GM18520 (cell line): Measurements from ENCODE around the gene CDKAL1.

Experiments used
- ATAC-seq: cut with Tn5 transposase; IDR thresholded peaks from one replicate; pipeline ENCODE4 v1.9.1; 2021; ENCODE audit not compliant: unreplicated experiment

CDKAL1 gene

DNA sequence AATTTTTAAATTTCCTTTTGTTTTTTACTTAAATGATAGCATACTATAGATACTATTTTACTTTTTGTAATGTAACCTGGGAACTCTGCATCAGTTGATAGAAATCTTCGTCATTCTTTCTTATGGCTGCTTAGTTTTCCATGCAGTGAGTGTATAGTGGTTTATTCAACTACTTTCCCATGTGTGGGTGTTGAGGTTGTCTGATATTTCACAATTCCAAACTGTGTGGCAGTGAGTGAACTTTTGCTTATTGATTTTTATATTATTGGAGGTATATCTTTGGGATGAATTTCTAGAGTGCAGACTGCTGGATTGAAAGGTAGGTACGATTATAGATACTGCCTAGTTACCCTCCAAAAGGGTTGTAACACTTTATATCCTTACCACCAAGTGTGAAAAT is 136.5 kb downstream of the CDKAL1 start:
- no peak for ATAC-seq

DNA sequence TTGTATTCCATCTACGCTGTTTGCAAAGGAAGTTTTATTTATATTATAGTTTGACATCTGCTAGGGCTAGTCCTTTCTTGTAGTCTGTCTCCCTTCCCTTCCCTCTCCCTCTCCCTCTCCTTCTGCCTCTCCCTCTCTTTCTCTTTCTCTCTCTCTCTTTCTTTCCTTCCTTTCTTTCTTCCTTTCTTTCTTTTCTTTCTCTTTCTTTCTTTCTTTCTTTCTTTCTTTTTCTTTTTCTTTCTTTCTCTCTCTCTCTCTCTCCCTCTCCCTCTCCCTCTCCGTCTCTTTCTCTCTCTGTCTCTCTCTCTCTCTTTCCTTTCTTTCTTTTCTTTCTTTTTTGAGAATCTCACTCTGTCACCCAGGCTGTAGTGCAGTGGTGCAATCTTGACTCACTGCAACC is 137.8 kb downstream of the CDKAL1 start:
- no peak for ATAC-seq

DNA sequence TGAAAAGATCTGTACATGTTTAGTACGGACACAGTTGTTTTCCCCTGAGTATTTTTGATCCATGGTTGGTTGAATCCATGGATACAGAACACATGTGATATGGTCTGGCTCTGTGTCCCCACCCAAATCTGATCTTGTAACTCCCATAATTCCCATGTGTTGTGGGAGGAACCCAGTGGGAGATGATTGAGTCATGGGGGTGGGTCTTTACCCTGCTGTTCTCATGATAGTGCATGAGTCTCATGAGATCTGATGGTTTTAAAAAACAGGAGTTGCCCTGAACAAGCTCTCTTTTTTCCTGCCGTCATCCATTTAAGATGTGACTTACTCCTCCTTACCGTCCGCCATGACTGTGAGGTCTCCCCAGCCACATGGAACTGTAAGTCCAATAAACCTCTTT is 139.2 kb downstream of the CDKAL1 start:
- ATAC-seq = no peak

DNA sequence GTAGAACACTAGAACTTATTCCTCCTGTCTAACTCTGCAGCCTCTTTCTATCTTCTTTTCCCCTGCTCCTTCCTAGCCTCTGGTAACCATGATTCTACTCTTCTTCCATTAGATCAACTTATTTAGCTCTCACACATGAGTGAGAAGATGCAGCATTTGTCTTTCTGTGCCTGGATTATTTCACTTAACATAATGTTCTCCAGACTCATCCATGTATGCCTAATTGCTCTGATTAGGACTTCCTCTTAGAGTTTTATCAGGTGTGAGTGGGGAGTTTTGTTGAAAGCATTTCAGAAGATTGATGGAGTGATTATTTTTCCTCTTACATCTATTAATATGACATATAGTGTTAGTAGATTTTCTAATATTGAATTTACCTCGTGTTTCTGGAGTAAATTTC is 140.4 kb downstream of the CDKAL1 start:
- no peak for ATAC-seq

DNA sequence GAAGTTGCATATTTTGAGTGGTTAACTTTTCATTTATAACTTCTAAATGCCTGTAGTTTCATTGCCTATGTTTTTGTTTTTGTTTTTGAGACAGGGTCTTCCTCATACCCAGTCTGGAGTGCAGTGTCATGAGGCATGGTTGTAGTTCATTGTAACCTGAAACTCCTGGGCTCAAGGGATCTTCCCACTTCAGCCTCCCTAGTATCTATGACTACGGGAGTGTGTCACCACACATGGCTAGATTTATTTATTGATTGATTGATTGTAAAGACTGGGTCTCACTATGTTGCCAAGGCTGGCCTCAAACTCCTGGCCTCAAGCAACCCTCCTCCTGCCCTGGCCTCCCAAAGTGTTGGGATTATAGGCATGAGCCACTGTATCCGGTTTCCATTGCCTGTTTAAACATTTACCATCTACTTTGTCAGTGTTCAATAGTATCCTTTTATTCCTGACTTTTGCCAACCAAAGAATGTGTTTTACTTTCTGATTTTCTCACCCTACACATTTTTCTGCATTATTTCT is 144.6 kb downstream of the CDKAL1 start:
- ATAC-seq = no peak

DNA sequence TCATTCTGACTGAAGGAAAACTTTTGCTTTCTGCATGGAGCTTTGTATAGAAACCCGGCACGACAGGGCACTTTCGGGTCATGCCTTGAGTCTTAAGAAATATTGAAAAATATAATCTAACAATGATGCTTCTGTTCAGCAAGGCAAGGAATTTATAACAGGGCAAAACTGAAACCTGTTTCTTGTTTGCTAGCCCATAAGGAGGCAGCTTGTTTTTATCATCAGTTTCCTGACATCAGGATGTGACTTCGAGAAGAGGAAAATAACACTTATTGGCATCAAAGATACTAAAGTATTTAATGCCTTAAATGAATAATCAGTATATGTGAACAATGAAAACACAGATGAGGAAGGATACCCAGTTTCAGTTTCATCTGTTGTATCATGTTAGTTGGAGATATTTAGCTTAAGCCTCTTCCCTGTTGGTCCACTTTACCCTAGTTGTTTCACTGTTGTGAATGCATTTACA is 146.5 kb downstream of the CDKAL1 start:
- ATAC-seq = no peak

DNA sequence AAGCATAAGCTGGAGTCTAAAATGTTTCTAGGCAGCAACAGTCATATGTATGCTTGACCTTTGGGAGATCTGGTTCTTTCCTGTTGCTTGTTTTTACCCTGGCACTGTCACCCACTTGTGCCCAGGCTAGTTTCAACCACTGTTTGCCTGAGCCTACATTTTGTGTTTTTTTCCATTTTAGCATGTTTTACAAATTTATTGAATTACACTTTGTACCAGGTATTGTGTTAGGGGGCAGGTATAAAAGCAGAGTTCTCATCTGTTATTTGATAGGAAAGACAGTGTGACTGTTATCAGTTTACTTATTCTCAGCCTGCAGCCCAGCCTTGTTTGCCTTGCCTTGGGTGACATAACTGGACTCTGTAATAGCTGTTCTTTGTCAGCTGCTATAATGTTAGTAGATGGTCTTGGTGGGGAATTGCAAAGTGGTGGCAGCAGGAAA is 147.0 kb downstream of the CDKAL1 start:
- no peak for ATAC-seq

DNA sequence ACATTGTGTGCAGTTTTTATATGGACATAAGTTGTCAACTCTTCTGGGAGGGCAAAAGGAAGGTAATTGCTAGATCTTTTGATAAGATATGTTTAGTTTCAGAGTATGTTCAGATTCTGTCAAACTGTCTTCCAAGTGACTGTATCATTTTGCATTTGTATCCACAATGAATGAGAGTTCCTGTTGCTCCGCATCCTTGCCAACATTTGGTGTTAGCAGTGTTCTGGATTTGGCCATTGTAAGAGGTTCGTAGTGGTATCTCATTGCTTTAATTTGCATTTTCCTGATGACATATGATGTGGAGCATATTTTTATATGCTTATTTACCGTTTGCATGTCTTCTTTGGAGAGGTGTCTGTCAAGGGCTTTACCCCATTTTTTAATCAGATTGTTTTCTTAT is 150.2 kb downstream of the CDKAL1 start:
- ATAC-seq = no peak

DNA sequence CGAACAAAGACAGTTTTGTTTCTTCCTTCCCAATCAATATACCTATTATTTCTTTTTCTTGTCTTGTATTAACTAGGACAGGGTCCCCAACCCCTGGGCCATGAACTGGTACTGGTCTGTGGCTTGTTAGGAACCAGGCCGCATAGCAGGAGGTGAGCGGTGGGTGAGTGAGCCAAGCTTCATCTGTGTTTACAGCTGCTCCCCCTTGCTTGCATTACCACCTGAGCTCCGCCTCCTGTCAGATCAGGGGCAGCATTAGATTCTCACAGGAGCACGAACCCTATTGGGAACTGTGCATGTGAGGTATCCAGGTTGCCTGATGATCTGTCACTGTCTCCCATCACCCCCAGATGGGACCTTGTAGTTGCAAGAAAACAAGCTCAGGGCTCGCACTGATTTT is 151.9 kb downstream of the CDKAL1 start:
- ATAC-seq = no peak

DNA sequence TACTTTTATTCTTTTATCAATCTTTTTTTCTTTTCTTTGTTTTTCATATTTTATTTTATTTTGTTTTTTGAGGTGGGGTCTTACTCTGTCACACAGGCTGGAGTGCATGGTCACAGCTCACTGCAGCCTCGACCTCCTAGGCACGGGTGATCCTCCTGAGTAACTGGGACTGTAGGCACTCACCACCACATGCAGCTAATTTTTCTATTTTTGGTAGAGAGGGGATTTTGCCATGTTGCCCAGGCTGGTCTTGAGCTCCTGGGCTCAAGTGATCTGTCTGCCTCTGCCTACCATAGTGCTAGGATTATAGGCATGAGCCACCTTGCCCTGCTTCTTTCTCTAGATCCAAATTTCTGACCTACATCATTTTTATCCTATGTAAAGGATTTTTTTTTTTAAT is 153.2 kb downstream of the CDKAL1 start:
- no peak for ATAC-seq

DNA sequence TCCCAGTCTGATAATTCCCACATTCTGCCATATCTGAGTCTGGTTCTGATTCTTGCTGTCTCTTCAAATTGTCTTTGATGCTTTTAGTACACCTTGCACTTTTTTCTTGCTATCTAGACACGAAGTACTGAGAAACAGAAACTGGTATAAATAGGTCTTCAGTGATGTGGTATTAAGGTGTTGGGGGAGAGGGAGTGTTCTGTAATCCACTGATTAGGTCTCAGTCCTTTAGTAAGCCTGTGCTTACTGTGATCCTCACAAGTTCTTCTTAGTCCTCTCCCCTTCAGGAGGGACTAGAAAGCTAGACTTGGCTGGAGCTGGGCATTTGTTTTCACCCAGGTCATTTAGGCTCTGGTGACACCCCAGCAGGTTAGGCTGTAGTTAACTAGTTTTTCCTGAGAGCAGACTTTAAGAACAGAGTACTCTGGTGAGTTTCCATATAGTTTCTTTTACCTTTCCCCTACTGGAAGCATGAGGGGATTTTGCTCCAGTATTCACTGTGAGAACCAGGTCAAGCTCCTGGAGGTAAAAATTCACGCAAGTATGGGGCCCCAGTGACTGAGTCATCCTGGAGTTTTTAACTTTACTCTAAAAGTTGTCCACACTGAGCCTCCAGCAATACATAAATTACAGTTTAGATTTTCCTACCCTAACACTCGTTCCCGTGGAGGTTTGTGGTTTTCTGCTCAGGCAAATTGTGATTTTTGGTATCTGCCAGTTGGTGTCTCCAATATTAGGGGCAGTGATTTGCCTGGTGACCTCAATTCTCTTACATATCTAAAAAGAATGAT is 154.6 kb downstream of the CDKAL1 start:
- peak; percentile 92 for ATAC-seq

DNA sequence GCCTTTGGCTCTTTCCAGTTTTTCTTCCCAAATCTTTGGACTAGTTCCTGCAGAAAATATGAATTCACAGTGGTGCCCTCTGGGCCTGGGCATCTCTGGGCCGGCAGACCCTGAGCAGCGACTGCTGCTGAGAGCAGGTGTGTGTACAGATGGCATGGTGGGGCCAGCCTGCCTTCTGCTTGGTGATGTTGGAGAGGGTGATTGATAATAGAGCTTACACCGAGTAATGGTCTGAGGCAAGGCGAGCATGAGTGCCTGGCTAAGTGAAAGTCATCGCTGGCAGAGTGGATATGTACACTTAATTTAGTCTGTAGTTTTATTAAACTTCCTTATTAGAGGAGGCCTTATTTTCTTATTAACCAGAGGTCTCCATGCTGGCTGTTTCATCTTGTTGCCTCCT is 156.9 kb downstream of the CDKAL1 start:
- no peak for ATAC-seq

DNA sequence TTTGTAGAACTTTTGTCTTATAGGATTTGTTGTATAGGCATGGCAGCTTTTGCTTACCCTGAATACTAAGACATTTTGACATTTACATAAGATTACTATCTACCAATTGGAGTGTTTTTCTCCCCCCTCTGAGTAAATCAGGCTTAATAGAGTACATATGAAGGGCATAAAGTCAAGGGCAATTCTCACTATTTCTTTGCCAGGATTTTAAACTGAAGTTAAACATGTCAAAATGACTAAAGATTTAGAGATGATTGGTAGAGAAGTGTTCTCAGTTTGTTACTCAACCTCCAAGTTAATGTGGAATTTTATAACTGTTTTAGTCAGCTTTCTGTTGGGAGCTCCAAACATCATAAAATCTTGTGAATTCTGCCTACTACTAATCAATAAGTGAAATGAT is 157.8 kb downstream of the CDKAL1 start:
- no peak for ATAC-seq

DNA sequence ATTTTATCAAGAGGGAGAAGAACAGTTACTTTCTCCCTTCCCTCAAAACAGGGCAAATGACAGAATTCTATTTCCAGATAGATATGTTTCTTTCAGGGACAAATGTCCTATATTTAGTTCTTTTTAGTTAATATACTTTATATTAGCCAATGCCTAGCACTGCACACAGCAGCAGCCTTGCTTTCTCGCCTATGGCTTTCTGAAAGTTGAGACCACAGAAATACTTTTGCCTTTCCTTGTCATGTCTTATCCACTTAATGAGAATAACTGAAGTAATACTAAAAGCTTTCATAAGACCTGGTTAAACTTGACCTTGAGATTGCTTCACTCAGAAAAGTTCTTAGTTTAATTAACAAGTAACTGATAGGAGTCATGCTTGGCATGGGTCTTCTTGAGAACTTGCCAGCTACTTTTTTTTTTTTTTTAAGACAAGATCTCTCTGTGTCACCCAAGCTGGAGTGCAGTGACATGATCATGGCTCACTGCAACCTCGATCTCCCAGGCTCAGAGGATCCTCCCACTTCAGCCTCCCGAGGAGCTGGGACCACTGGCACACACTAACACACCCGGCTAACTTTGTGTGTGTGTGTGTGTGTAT is 159.3 kb downstream of the CDKAL1 start:
- ATAC-seq = no peak

DNA sequence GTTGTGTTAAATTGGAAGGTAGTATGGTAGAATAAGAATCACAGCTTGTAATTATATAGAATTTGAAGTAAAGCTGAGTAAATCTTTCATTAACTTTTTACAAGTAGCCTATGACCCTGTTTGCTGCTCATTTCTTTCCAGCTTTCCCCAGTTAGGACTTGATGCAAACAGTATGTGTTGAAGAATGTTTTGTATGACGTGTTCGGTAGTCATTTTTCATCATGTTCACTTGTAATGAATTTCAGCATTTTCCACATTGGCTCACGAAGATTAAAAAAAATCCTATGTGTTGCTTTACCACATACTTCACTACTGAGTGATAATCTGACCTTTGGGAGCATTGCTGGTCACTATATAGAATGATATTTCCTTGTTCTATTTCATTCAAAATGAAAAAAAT is 162.4 kb downstream of the CDKAL1 start:
- no peak for ATAC-seq

DNA sequence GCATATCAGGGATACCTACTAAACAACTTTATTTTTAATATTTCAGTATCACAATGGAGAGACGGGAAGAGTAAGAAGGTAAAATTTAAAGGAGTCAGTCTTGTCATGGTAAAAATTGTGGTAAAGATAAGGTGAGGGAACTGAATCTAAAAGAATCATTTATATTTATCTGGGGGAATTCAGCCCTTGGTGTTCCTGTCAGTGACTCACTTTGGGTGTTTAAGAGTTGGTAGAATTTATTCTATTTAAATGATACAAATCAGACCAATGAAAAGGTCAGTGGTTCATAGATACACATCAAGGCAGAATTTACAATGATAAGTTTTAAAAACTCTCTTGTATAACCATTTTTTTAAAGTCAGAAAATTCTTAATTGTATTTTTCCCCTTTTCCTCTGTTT is 164.4 kb downstream of the CDKAL1 start:
- no peak for ATAC-seq

DNA sequence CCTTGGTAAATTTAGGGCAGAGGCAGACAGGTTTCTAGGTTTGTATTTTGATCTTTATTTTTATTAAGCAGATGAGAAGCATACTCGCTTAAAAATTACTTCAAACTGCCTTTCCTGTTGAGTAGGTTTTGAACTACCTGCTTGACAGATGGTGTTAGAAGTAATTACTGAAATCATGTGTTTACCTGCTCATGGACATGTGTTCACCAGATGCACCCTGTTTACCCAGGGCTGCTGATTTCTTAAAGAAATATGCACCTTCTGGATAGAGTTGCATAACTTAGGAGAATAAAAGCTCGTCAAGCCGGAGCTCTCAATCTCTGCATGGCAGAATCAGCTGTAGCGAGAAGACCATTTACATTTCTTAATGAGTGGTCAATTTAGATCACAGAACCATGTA is 165.1 kb downstream of the CDKAL1 start:
- no peak for ATAC-seq

DNA sequence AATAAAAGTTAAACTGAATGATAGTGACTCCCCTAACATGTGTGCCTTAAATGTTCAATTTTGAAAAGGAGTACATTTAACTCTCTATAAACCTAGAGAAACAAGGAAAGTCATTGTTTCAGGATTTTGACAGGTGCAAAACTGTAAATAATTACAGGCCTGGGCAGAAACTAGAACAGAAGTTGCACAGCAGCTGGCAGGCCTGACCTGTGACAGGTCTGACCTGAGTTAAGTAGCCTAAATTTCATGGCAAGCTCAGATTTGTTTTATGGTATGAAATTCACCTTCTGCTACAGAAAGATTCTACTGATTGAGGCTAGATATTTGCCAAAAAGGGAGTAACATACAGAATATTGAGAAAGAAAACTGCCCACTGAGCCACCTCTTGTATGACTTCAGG is 166.1 kb downstream of the CDKAL1 start:
- ATAC-seq = no peak

DNA sequence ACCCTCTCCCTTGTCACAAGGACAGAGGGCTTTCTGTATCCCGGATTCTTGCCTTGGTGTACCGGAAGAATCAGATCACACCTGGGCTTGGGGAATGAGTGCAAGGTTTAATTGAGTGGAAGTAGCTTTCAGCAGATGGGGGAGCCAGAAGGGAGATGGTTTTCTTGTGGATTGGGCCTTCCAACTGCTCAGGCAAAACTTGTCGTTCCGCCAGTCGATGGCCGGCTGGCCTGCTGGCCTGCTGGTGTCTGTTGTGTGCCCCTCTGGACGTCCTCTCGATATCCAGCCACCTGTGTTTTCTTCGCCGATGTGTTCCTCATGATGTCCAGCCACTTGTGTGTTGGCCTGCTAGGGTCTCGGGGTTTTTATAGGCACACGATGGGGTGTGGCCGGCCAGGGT is 168.1 kb downstream of the CDKAL1 start:
- ATAC-seq = no peak

DNA sequence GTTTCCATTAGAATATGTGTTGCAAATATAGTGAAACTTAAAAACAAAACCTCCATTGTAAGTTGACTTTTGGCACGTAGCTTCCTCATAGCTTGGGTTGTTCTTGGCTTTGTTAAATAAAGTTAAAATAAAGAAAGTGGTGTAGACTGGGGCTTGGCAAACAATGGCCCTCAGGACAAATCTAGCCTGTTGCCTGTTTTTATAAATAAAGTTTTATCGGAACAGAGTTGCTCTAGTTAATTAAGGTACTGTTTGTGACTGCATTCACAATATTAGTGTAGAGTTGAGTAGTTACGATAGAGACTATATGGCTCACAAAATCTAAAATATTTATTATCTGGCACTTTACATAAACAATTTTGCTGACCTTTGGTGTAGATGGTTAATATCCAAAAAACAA is 168.8 kb downstream of the CDKAL1 start:
- no peak for ATAC-seq

DNA sequence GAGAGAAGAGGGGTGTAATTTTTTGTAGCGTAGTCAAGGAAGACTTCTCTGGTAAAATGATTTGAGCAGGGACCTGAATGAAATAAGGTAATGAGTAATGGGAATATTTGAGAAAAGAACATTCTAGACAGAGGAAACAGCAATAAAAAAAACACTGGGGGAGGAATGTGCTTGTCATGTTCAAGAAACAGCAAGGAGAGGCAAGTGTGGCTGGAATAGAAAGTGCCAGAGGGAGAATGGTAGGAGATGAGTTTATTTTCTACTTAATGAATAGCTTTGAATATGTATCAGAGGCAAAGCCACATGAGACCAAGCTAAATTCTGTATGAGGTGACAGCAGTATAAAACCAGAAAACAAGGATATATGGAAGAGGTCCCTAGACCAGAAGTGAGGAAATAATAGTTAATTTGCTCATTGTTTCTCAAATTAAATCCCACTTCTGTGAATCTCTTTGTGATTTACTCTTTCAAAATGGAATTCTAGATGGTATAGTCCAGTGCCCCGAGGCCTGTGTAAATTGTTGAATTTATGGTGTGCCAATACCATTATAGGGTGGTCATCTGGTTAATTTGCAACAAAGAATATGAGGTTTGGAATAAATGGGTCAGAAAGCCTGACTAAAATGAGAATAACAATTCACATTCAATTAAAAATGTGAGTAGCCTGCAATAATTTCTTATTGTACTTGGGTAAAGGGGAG is 170.2 kb downstream of the CDKAL1 start:
- ATAC-seq = no peak

DNA sequence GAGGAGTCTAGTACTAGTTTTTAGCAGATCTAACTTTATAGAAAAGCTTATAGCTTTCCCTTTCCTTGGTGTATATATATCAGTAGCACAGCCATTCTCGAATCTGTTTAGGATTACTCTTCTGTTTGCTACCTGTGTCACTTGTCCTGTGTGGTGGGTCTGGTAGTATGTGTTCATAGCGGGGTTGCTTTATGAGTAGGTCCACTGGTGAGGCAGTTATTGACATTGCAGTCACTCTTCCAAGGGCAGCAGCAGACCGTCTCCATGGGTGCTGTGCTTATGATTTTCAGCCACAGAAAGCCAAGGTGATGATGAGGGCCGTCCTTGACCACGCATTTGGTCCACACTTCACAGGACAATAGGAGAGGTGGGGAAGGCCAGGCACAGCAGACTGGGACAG is 171.5 kb downstream of the CDKAL1 start:
- no peak for ATAC-seq
